HepG2 (cell line): ENCODE results near the gene REG1B. TPM values are rescaled to one million over a fixed set of nuclear protein-coding genes. Genes with fewer than 3 reads are reported as not detected.

Source experiments
- ATAC-seq: fragments of 200-7000 bp; cut with Tn5 transposase; 3 replicates; pipeline ENCODE4 v1.9.1; 2020; ENCODE audit warnings: mild to moderate bottlenecking, moderate library complexity
- BruUV-seq: library from RNA; stranded (reverse); fragments of 400-500 nt; replicated peaks from 2 replicates; lab custom pipeline; 2021; lab: Mats Ljungman, UMichigan
- CTCF ChIA-PET: fragments of 300-600 bp; formaldehyde crosslinking; extraction: SDS; loops from one replicate; lab custom pipeline; 2021; ENCODE audit warnings: low total read pairs, inconsistent platforms, low intra/inter-chr PET ratio; lab: Yijun Ruan, JAX
- POLR2A ChIA-PET: fragments of 350-600 bp; sonication (Branson Sonifier 250); formaldehyde crosslinking; loops from one replicate; lab custom pipeline; 2020; ENCODE audit warnings: antibody characterized with exemption, inconsistent platforms; lab: Yijun Ruan, JAX
- DNase-seq: peaks from one replicate; pipeline ENCODE4 v3.0.0-alpha.2; 2015; ENCODE audit warnings: low spot score
- FAIRE-seq: peaks from 3 replicates; lab custom pipeline; 2011; peaks lifted over from hg19 to GRCh38; lab: Jason Lieb, UNC
- H2AFZ ChIP-seq: one replicate; pipeline ENCODE4 v1.6.1; 2011; ENCODE audit warnings: low read length, inconsistent platforms
- H3K27ac ChIP-seq: fragments of 300-600 bp; 3 replicates; pipeline ENCODE4 v1.8.0; 2011; ENCODE audit warnings: mixed run types, mild to moderate bottlenecking, mixed read lengths, low read length, inconsistent platforms; ENCODE audit not compliant: insufficient read depth; ENCODE audit errors: extremely low read length
- H3K27me3 ChIP-seq, 2 experiments: fragments of 200-600 bp in 1 of 2; 2 replicates in 1 of 2; 3 replicates in 1 of 2; pipeline versions ENCODE4 v1.6.0 to v1.8.0; 2011; ENCODE audit warnings: low read length in 2 of 2, mild to moderate bottlenecking in 2 of 2, moderate library complexity in 2 of 2, inconsistent platforms in 1 of 2; ENCODE audit not compliant: insufficient read depth in 2 of 2, control insufficient read depth in 1 of 2
- H3K36me3 ChIP-seq, 2 experiments: fragments of 200-600 bp in 1 of 2; replicated peaks in 1 of 2; 2 replicates in 1 of 2; 3 replicates in 1 of 2; pipeline versions ENCODE4 v1.5.1 to v1.8.0; 2011; ENCODE audit warnings: low read length in 2 of 2, inconsistent platforms in 1 of 2; ENCODE audit not compliant: insufficient read depth in 2 of 2, control insufficient read depth in 1 of 2
- H3K4me1 ChIP-seq: 2 replicates; pipeline ENCODE4 v1.5.1; 2012; ENCODE audit warnings: low read length, inconsistent platforms; ENCODE audit not compliant: insufficient read depth
- H3K4me2 ChIP-seq: 2 replicates; pipeline ENCODE4 v1.6.0; 2011; ENCODE audit warnings: low read depth, low read length, inconsistent platforms
- H3K4me3 ChIP-seq, 3 experiments: fragments of 200-600 bp in 1 of 3; sonication (generic), shearing (Covaris generic) in 1 of 3; replicated peaks in 1 of 3; 2 replicates each; pipeline ENCODE4 v1.5.1; 2011 to 2016; ENCODE audit warnings: low read length in 3 of 3, inconsistent platforms in 2 of 3, low read depth in 2 of 3, mild to moderate bottlenecking in 2 of 3, control low read depth in 1 of 3, mixed read lengths in 1 of 3; ENCODE audit not compliant: insufficient read depth in 1 of 3
- H3K79me2 ChIP-seq: one replicate; pipeline ENCODE4 v1.6.1; 2011; ENCODE audit warnings: low read length, inconsistent platforms; ENCODE audit not compliant: insufficient read depth
- H3K9ac ChIP-seq: 2 replicates; pipeline ENCODE4 v1.6.0; 2011; ENCODE audit warnings: mild to moderate bottlenecking, low read depth, low read length, inconsistent platforms; ENCODE audit not compliant: insufficient read depth
- H3K9me3 ChIP-seq: 2 replicates; pipeline ENCODE4 v1.5.1; 2012; ENCODE audit warnings: mild to moderate bottlenecking, low read length
- H4K20me1 ChIP-seq: 2 replicates; pipeline ENCODE4 v1.6.0; 2011; ENCODE audit warnings: inconsistent platforms, mild to moderate bottlenecking, low read length, moderate library complexity; ENCODE audit not compliant: insufficient read depth
- BRD4 ChIP-seq: sonication (generic); formaldehyde crosslinking; IDR thresholded peaks from 2 replicates; pipeline ENCODE4 v1.4.0; 2020; ENCODE audit warnings: missing genetic modification reagents
- GTF2F1 ChIP-seq: fragments of 150-350 bp; IDR thresholded peaks from 2 replicates; pipeline ENCODE4 v1.6.1; 2014; ENCODE audit warnings: low read length
- REST ChIP-seq, 2 experiments: IDR thresholded peaks; 2 replicates each; pipeline ENCODE4 v1.6.1; 2011 to 2012; ENCODE audit warnings: low read length in 2 of 2, borderline replicate concordance in 1 of 2, low read depth in 1 of 2, mild to moderate bottlenecking in 1 of 2, moderate library complexity in 1 of 2
- SNRNP70 ChIP-seq: fragments of 200-400 bp; formaldehyde crosslinking; IDR thresholded peaks from 2 replicates; pipeline ENCODE4 v1.6.1; 2017; ENCODE audit warnings: mild to moderate bottlenecking, low read depth, low read length, moderate library complexity
- ZNF235 ChIP-seq: sonication (generic); formaldehyde crosslinking; IDR thresholded peaks from 2 replicates; pipeline ENCODE4 v1.8.1; 2023; ENCODE audit warnings: mild to moderate bottlenecking, missing genetic modification reagents, borderline replicate concordance
- ZNF660 ChIP-seq: sonication (generic); formaldehyde crosslinking; IDR thresholded peaks from 2 replicates; pipeline ENCODE4 v1.5.1; 2020; ENCODE audit warnings: mild to moderate bottlenecking, low read depth, missing genetic modification reagents, borderline replicate concordance
- ZNF740 ChIP-seq: sonication (generic); formaldehyde crosslinking; IDR thresholded peaks from 2 replicates; pipeline ENCODE4 v1.4.0; 2020; ENCODE audit warnings: missing genetic modification reagents
- WGBS: methylation state at CpG from one replicate; pipeline ENCODE4 v1.1.6; 2017; ENCODE audit warnings: low lambda C conversion rate; 5-methylcytosine and 5-hydroxymethylcytosine counted together
- in situ Hi-C: cut with HindIII; loops from 2 replicates; pipeline ENCODE4 v1.10.0; 2017; ENCODE audit warnings: low pct_unique_long_range_greater_than_20kb; ENCODE audit not compliant: extremely low pct_ligation_motif_present
- intact Hi-C: fragments of 100-400 bp; cut with micrococcal nuclease; formaldehyde crosslinking; loops from one replicate; pipeline ENCODE4 v1.10.0; 2022; ENCODE audit not compliant: unreplicated experiment
- polyA plus RNA-seq, 8 experiments: library from polyadenylated mRNA; depleted of rRNA in 3 of 8; stranded (reverse) in 7 of 8; unstranded in 1 of 8; fragments of >200 nt; fragmentation: Illumina TruSeq in 4 of 8; extraction: Trizol in 4 of 8; gene quantifications; 2 replicates each; pipeline versions ENCODE4 v1.2.1 to v1.2.3, GENCODE V29; 2011 to 2016; ENCODE audit warnings: low read depth in 4 of 8, missing spikeins in 1 of 8, mixed read lengths in 1 of 8; ENCODE audit not compliant: insufficient read depth in 1 of 8
- total RNA-seq, 5 experiments: library from RNA; depleted of rRNA; stranded (reverse); fragments of >200 nt; fragmentation: Illumina TruSeq; extraction: Trizol; gene quantifications; 2 replicates each; pipeline ENCODE4 v1.2.3, GENCODE V29; 2016; ENCODE audit warnings: low read depth in 1 of 5

Gene REG1B
- total and polyA plus RNA-seq, 2 of the 13 experiments (the other 11 are each of a cell fraction or from before 2014, with no cell fraction given) = not detected

GRCh38 chr2:79084495-79085135 is 3.2 kb downstream of the REG1B start:
- intact Hi-C loops (no loop called here), in situ Hi-C loops (no loop called here)
- no peak for FAIRE-seq
- H3K4me1 ChIP-seq = no peaks in the 10 kb centered on the region
- no TSS peak for BruUV-seq
- H3K79me2 ChIP-seq = no peaks in the 10 kb centered on the region
- ChIA-PET CTCF (no interaction called here), POLR2A (no interaction called here)
- no peak overlapping the region for H3K4me2 ChIP-seq
- H3K9me3 ChIP-seq = no peaks in the 10 kb centered on the region
- H3K27me3 ChIP-seq = no peaks in the 10 kb centered on the region
- ATAC-seq = no peak
- 10% methylated on average over 3 of the region's 3 CpGs for WGBS
- H3K4me3 ChIP-seq = no peak overlapping the region
- DNase-seq = no peak
- no peaks in the 10 kb centered on the region for H3K36me3 ChIP-seq
- H3K27ac ChIP-seq = no peak overlapping the region
- no peak overlapping the region for H2AFZ ChIP-seq
- TF ChIP-seq REST (IDR thresholded peaks at IDR 0.05; ENCODE audit: borderline replicate concordance in 1 of 2, low read depth in 1 of 2, low read length in 2 of 2) = no peak
- no peak for TF ChIP-seq ZNF235 (CRISPR knock-in tag)
- TF ChIP-seq SNRNP70 = no peak
- no peak for TF ChIP-seq GTF2F1
- TF ChIP-seq BRD4 (CRISPR knock-in tag) = no peak
- TF ChIP-seq ZNF660 (CRISPR knock-in tag) = no peak
- TF ChIP-seq ZNF740 (CRISPR knock-in tag) = no peak
- H3K9ac ChIP-seq = no peak overlapping the region
- H4K20me1 ChIP-seq = no peaks in the 10 kb centered on the region
